ENCODE data around the gene AP1G1.

The AP1G1 gene

GRCh38 chr16:71767060-71767900 lies 41.4 kb downstream of the AP1G1 start:
- no peaks in the 10 kb centered on the region for H3K9me3 ChIP-seq (ENCODE audit: control insufficient read depth, insufficient read depth, low read depth, low read length)
- no peaks in the 10 kb centered on the region for H3K4me1 ChIP-seq (ENCODE audit: control insufficient read depth, insufficient read depth, low read length)
- ChIA-PET POLR2A (no interaction called here), CTCF (no interaction called here)
- H3K27ac ChIP-seq (ENCODE audit: extremely low read depth, low read depth, low read length): no peak overlapping the region
- H3K36me3 ChIP-seq (ENCODE audit: control insufficient read depth in 2 of 2, insufficient read depth in 1 of 2, low read length in 2 of 2): peaks cover 22 to 68% of the 10 kb centered on the region in 2 experiments
- TF ChIP-seq ZNF664 (tag by site-specific recombination; IDR thresholded peaks at IDR 0.05): no peak
- no peak for TF ChIP-seq ZNF114 (tag by site-specific recombination; IDR thresholded peaks at IDR 0.05)
- TF ChIP-seq ZFP3 (tag by site-specific recombination; IDR thresholded peaks at IDR 0.05; ENCODE audit: low read depth): no peak
- no peak for TF ChIP-seq ZNF140 (tag by site-specific recombination; IDR thresholded peaks at IDR 0.05)
- TF ChIP-seq ZNF19 (tag by site-specific recombination; IDR thresholded peaks at IDR 0.05; ENCODE audit: low read depth): no peak
- TF ChIP-seq ZNF837 (tag by site-specific recombination; IDR thresholded peaks at IDR 0.05): no peak
- no peak for TF ChIP-seq ZNF174 (tag by site-specific recombination; IDR thresholded peaks at IDR 0.05)
- TF ChIP-seq, protein P1, sequence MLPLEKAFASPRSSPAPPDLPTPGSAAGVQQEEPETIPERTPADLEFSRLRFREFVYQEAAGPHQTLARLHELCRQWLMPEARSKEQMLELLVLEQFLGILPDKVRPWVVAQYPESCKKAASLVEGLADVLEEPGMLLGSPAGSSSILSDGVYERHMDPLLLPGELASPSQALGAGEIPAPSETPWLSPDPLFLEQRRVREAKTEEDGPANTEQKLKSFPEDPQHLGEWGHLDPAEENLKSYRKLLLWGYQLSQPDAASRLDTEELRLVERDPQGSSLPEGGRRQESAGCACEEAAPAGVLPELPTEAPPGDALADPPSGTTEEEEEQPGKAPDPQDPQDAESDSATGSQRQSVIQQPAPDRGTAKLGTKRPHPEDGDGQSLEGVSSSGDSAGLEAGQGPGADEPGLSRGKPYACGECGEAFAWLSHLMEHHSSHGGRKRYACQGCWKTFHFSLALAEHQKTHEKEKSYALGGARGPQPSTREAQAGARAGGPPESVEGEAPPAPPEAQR (tag by site-specific recombination; IDR thresholded peaks at IDR 0.05): no peak
- TF ChIP-seq, protein P2, sequence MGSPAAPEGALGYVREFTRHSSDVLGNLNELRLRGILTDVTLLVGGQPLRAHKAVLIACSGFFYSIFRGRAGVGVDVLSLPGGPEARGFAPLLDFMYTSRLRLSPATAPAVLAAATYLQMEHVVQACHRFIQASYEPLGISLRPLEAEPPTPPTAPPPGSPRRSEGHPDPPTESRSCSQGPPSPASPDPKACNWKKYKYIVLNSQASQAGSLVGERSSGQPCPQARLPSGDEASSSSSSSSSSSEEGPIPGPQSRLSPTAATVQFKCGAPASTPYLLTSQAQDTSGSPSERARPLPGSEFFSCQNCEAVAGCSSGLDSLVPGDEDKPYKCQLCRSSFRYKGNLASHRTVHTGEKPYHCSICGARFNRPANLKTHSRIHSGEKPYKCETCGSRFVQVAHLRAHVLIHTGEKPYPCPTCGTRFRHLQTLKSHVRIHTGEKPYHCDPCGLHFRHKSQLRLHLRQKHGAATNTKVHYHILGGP (tag by site-specific recombination; IDR thresholded peaks at IDR 0.05): no peak
- TF ChIP-seq PRDM2 (tag by site-specific recombination; IDR thresholded peaks at IDR 0.05; ENCODE audit: borderline replicate concordance): no peak
- TF ChIP-seq GLI2 (tag by site-specific recombination; IDR thresholded peaks at IDR 0.05; ENCODE audit: borderline replicate concordance, low read depth): no peak
- no peak for TF ChIP-seq YY2 (tag by site-specific recombination; IDR thresholded peaks at IDR 0.05)
- TF ChIP-seq ZNF391 (tag by site-specific recombination; IDR thresholded peaks at IDR 0.05; ENCODE audit: borderline replicate concordance, low read depth): no peak
- no peak for TF ChIP-seq ZBTB21 (tag by site-specific recombination; IDR thresholded peaks at IDR 0.05)
- TF ChIP-seq ZNF513 (tag by site-specific recombination; IDR thresholded peaks at IDR 0.05): no peak
- no peak for TF ChIP-seq YY1 (tag by site-specific recombination; IDR thresholded peaks at IDR 0.05)
- TF ChIP-seq SALL2 (tag by site-specific recombination; IDR thresholded peaks at IDR 0.05; ENCODE audit: borderline replicate concordance): no peak
- no peak for TF ChIP-seq KLF7 (tag by site-specific recombination; IDR thresholded peaks at IDR 0.05; ENCODE audit: borderline replicate concordance)
- no peak for TF ChIP-seq ZNF292 (tag by site-specific recombination; IDR thresholded peaks at IDR 0.05; ENCODE audit: borderline replicate concordance, low read depth)
- TF ChIP-seq ZNF791 (tag by site-specific recombination; IDR thresholded peaks at IDR 0.05): no peak
- H3K4me3 ChIP-seq (ENCODE audit: low read depth, low read length): no peak overlapping the region

All from HEK293 (cell line).